GM20000 (cell line): ENCODE measurements around the gene USB1.

ENCODE experiments used
- DNase-seq: peaks from one replicate; pipeline ENCODE4 v3.0.0; 2012; ENCODE audit warnings: low spot score
- TF ChIP-seq, protein P1 (sequence below): IDR thresholded peaks from 2 replicates; pipeline ENCODE4 v1.5.1; 2012; ENCODE audit warnings: mild to moderate bottlenecking, control low read depth; ENCODE audit errors: extremely low read depth, missing control alignments

The USB1 gene

DNA sequence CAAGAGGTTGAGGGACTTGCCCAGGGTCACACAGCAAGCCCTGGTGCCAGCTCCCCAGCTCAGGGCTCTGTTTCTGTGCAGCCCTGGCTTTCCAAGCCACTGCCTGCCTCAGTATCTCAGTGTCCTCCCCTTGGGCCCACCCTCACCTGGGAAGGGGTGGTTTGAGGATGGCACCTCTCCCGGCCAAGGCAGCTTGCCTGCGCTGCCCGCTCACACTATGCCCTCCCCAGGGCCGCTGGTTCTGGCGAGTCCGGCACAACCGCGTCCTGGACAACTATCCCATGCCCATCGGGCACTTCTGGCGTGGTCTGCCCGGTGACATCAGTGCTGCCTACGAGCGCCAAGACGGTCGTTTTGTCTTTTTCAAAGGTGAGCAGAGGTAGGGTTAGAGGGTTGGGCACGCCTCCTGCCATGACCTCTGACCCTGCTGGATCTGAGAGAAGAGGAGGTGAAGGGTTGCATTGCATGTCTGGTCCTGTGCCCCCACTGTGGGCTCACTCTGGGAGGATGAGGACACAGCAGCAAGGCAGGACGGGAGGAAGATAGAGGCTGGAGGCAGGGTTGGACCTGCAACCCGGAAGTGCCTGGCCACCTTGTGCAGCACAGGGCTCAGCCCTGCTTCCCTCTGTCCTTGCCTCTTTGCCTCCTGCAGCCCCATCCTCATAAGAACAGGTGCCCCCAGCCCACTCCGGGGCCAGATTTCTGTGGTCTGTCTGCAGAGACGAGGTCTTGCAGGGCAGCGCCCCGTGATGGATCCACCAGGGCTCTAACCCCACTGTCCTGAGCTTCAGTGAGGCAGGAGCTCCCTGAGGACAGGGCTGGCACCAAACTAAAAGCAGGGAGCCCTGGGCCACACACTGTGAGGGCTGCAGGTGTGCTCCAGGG, 41.0 kb downstream of the USB1 start:
- TF ChIP-seq, protein P1, sequence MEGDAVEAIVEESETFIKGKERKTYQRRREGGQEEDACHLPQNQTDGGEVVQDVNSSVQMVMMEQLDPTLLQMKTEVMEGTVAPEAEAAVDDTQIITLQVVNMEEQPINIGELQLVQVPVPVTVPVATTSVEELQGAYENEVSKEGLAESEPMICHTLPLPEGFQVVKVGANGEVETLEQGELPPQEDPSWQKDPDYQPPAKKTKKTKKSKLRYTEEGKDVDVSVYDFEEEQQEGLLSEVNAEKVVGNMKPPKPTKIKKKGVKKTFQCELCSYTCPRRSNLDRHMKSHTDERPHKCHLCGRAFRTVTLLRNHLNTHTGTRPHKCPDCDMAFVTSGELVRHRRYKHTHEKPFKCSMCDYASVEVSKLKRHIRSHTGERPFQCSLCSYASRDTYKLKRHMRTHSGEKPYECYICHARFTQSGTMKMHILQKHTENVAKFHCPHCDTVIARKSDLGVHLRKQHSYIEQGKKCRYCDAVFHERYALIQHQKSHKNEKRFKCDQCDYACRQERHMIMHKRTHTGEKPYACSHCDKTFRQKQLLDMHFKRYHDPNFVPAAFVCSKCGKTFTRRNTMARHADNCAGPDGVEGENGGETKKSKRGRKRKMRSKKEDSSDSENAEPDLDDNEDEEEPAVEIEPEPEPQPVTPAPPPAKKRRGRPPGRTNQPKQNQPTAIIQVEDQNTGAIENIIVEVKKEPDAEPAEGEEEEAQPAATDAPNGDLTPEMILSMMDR: no peak
- DNase-seq: no peak

DNA sequence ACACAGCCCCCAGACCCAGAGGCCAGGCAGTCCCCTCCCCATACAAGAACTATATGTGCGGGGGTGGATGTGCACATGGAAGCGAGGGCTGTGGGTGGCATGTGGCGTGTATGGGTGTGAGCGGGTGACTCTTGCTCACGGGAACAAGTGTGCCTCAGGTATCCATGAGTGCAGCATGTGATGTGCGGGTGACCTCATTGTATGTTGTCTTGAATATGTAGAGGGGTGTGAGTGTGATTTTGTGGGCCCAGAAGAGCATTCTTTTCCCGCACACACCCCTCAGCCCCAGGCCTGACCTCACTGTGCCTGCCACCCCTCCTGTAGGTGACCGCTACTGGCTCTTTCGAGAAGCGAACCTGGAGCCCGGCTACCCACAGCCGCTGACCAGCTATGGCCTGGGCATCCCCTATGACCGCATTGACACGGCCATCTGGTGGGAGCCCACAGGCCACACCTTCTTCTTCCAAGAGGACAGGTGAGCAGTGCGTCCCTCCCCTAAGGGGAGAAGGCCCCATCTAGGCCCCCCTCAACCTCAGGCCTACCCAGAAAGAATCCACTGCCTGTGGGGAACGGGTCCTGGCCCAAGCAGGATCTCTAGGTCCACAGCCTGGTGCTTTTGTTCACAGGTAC, 41.8 kb downstream of the USB1 start:
- DNase-seq: no peak
- TF ChIP-seq, protein P1: no peak

DNA sequence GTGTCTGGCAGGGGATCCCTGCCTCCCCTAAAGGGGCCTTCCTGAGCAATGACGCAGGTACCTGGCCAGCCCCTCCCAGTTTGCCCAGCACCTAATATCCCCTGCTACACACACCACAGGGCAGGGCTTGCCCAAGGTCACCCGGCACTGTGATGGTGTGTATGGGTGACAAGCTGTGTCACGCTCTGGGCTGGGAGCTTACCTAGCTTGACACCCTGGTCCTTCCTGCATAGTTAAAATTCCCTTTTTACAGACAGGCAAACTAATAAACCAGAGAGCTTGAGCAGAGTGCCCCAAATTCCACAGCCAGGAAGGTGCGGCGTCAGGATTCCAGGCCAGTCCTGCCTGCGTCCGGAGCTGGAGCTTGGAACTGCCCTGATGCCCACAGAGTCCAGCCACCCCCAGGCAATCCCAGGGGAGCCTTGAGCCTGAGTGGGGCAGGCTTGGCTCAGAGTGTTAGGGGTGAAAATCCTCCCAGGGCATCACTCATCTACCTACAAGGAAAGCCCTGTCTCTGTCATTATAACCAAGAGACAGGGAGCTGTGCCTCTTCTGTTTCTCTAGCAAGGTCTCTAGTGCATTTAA, 42.5 kb downstream of the USB1 start:
- TF ChIP-seq, protein P1: no peak

DNA sequence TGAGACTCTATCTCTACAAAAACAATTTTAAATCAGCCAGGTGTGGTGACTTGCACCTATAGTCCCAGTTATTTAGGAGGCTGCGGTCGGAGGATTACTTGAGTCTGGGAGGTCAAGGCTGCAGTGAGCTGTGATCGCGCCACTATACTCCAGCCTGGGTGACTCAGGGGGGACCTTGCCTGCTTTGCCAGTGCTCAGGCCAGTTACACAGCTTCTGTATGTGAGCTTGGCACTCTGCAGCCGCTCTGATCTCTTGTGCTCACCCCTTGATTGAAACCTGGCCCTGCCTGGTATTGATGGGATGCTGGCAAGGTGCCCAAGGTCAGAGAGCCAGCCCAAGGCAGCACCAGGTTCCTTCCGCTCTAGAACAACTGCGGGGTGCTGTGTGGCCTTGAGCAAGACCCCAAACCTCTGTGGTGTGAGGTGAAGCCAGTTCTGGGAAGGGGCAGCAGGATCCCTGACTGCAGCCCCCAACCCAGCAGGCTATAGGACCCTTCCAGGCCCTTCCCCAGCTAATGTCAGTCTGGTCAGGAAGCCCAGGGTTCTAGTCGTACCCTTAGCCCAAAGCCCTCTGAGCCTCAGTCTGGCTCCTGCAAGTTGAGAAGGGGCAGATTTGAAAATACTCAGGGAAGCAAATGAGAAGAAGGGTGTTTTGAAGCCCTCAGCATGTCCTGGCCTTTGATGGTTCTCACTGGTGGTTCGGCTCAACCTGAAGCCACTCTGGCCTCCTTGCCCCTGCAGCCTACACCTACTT, 43.2 kb downstream of the USB1 start:
- DNase-seq: no peak
- TF ChIP-seq, protein P1: no peak

More for the DNA sequence above, 42.5 kb downstream of the USB1 start:
- no peak for DNase-seq

DNA sequence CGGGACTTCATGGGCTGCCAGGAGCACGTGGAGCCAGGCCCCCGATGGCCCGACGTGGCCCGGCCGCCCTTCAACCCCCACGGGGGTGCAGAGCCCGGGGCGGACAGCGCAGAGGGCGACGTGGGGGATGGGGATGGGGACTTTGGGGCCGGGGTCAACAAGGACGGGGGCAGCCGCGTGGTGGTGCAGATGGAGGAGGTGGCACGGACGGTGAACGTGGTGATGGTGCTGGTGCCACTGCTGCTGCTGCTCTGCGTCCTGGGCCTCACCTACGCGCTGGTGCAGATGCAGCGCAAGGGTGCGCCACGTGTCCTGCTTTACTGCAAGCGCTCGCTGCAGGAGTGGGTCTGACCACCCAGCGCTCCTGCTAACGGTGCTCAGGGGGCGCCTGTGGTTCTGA, 43.9 kb downstream of the USB1 start:
- TF ChIP-seq, protein P1: no peak
- DNase-seq: no peak

DNA sequence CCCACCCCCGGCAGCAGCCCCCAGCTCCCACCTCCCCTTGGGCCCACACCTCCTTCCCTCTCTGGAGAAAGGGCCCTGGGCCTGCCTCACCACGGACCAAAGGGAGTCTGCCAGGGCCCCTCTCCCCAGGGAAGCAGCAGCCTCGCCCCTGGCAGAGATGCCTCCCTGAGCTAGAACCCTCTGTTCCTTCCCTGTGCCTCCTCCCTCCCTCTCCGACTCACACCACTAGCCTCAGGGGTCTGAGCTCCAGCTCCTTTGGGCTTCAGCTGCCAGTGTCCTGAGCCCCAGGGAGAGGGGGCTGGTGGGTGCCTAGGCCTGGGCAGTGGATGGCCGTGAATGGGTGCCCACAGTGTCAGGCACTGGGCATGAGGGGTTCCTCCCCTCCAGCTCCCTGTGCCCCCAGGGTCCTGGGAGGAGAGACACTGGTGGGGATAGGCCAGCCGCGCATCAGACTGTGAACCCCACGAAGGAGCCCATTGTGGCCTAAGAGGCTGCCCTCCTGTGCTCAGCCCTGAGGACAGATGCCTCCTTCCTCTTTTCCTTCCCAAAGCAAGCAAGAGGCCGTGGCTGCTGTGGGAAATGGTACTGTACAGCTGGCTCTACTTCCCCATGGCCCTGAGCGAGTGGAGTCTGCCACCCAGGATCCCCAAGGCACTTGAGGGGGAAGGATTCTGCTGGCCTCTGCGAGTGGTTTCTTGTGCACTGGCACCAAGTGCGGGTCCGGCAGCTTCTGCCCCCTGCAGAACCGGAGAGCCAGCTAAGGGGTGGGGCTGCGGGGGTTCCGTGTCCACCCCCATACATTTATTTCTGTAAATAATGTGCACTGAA, 45.1 kb downstream of the USB1 start:
- DNase-seq: no peak
- TF ChIP-seq, protein P1: no peak
